ENCODE measurements around the gene ANKRD53.

Gene ANKRD53

GRCh38 chr2:70967189-70967588 is 11.2 kb upstream of the ANKRD53 start:
- DNase-seq = no peak

- no peak for DNase-seq
These were observed 3.8 kb upstream of the ANKRD53 start for GRCh38 chr2:70974592-70974991.

- no peak for DNase-seq
These were observed 3.2 kb upstream of the ANKRD53 start for GRCh38 chr2:70975237-70975636.

- no peak for DNase-seq
These were observed 725 bp upstream of the ANKRD53 start for GRCh38 chr2:70977605-70978205.

- DNase-seq = no peak
These were observed 704 bp downstream of the ANKRD53 start for GRCh38 chr2:70979180-70979488.

GRCh38 chr2:70979626-70980025 is 1.2 kb downstream of the ANKRD53 start:
- no peak for DNase-seq

- no peak for DNase-seq
These were observed 3.0 kb downstream of the ANKRD53 start for GRCh38 chr2:70981421-70981820.

GRCh38 chr2:70981866-70982810 is 3.7 kb downstream of the ANKRD53 start:
- DNase-seq = no peak

GRCh38 chr2:70982971-70983370 is 4.5 kb downstream of the ANKRD53 start:
- no peak for DNase-seq

- no peak for DNase-seq
These were observed 5.2 kb downstream of the ANKRD53 start for GRCh38 chr2:70983506-70984227.

GRCh38 chr2:70984228-70984575 is 5.8 kb downstream of the ANKRD53 start:
- DNase-seq = no peak

GRCh38 chr2:70984576-70985282 is 6.3 kb downstream of the ANKRD53 start:
- DNase-seq = no peak

GRCh38 chr2:70985283-70985688 is 6.9 kb downstream of the ANKRD53 start:
- DNase-seq = no peak

- DNase-seq = no peak
These were observed 7.5 kb downstream of the ANKRD53 start for GRCh38 chr2:70985956-70986355.

GRCh38 chr2:70986499-70987189 is 8.2 kb downstream of the ANKRD53 start:
- no peak for DNase-seq

- DNase-seq = no peak
These were observed 9.0 kb downstream of the ANKRD53 start for GRCh38 chr2:70987386-70987785.

GRCh38 chr2:70988151-70988550 is 9.7 kb downstream of the ANKRD53 start:
- no peak for DNase-seq

GRCh38 chr2:70988726-70989648 is 10.6 kb downstream of the ANKRD53 start:
- DNase-seq = no peak

GRCh38 chr2:70990216-70990615 is 11.8 kb downstream of the ANKRD53 start:
- DNase-seq = no peak

- DNase-seq = no peak
These were observed 12.7 kb downstream of the ANKRD53 start for GRCh38 chr2:70991142-70991541.

GRCh38 chr2:70991742-70992141 is 13.3 kb downstream of the ANKRD53 start:
- DNase-seq = no peak

Data from NCI-H1092 (cell line).